IMR-90 (cell line): ENCODE results near the gene ACTR2. TPM values are rescaled to one million over a fixed set of nuclear protein-coding genes. Genes with fewer than 3 reads are reported as not detected.

ENCODE experiments used
- ATAC-seq: fragments of 200-7000 bp; cut with Tn5 transposase; 2 replicates; pipeline ENCODE4 v1.9.1; 2020; ENCODE audit warnings: low read depth, mild to moderate bottlenecking, moderate library complexity
- BruUV-seq: library from RNA; stranded (reverse); fragments of 400-500 nt; replicated peaks from 2 replicates; lab custom pipeline; 2021; lab: Mats Ljungman, UMichigan
- CTCF ChIA-PET: fragments of 300-600 bp; formaldehyde crosslinking; extraction: SDS; loops from one replicate; lab custom pipeline; 2021; ENCODE audit warnings: antibody characterized with exemption; lab: Yijun Ruan, JAX
- POLR2A ChIA-PET: fragments of 300-600 bp; sonication (Branson Sonifier 250); formaldehyde crosslinking; loops from one replicate; lab custom pipeline; 2022; ENCODE audit warnings: antibody characterized with exemption; ENCODE audit not compliant: unreplicated experiment; lab: Charles Lee
- DNase-seq: peaks from one replicate; pipeline ENCODE4 v3.0.0; 2013
- H2AFZ ChIP-seq: replicated peaks from 2 replicates; pipeline ENCODE3; 2013; ENCODE audit warnings: low read length, mild to moderate bottlenecking; ENCODE audit not compliant: poor library complexity
- H2AK5ac ChIP-seq: 2 replicates; pipeline ENCODE4 v1.6.1; 2013; ENCODE audit warnings: low read depth, low read length, inconsistent platforms
- H2AK9ac ChIP-seq: replicated peaks from 2 replicates; pipeline ENCODE3; 2013; ENCODE audit warnings: mild to moderate bottlenecking, low read depth, low read length, moderate library complexity; ENCODE audit not compliant: poor library complexity
- H2BK120ac ChIP-seq: 2 replicates; pipeline ENCODE4 v1.6.1; 2013; ENCODE audit warnings: low read depth, low read length, inconsistent platforms
- H2BK15ac ChIP-seq: 3 replicates; pipeline ENCODE4 v1.6.1; 2013; ENCODE audit warnings: low read depth, low read length, inconsistent platforms
- H2BK20ac ChIP-seq: 2 replicates; pipeline ENCODE4 v1.6.1; 2013; ENCODE audit warnings: low read depth, mild to moderate bottlenecking, inconsistent platforms, low read length, moderate library complexity
- H2BK5ac ChIP-seq: 2 replicates; pipeline ENCODE4 v1.6.1; 2013; ENCODE audit warnings: mild to moderate bottlenecking, low read depth, low read length, inconsistent platforms; ENCODE audit not compliant: poor library complexity, severe bottlenecking
- H3K14ac ChIP-seq: replicated peaks from 2 replicates; pipeline ENCODE4 v1.6.1; 2013; ENCODE audit warnings: low read depth, low read length, inconsistent platforms
- H3K18ac ChIP-seq: 2 replicates; pipeline ENCODE4 v1.6.1; 2013; ENCODE audit warnings: low read depth, low read length, control low read depth
- H3K23ac ChIP-seq: 2 replicates; pipeline ENCODE4 v1.6.1; 2013; ENCODE audit warnings: low read depth, low read length, inconsistent platforms
- H3K27ac ChIP-seq: 2 replicates; pipeline ENCODE4 v1.5.1; 2013; ENCODE audit warnings: mild to moderate bottlenecking, control low read depth, low read length; ENCODE audit not compliant: insufficient read depth
- H3K27me3 ChIP-seq: 2 replicates; pipeline ENCODE4 v1.6.1; 2013; ENCODE audit warnings: low read length; ENCODE audit not compliant: control insufficient read depth, insufficient read depth
- H3K36me3 ChIP-seq: 2 replicates; pipeline ENCODE4 v1.6.1; 2013; ENCODE audit warnings: low read length, mixed read lengths; ENCODE audit not compliant: control insufficient read depth, insufficient read depth
- H3K4ac ChIP-seq: 2 replicates; pipeline ENCODE4 v1.6.1; 2013; ENCODE audit warnings: low read depth, low read length, inconsistent platforms
- H3K4me1 ChIP-seq: 2 replicates; pipeline ENCODE4 v1.6.1; 2013; ENCODE audit warnings: low read length, mixed read lengths; ENCODE audit not compliant: control insufficient read depth, insufficient read depth
- H3K4me2 ChIP-seq: 2 replicates; pipeline ENCODE4 v1.6.1; 2013; ENCODE audit warnings: low read depth, mild to moderate bottlenecking, control low read depth, low read length, moderate library complexity
- H3K4me3 ChIP-seq: 2 replicates; pipeline ENCODE4 v1.5.1; 2013; ENCODE audit warnings: low read depth, mild to moderate bottlenecking, control low read depth, low read length, moderate library complexity; ENCODE audit not compliant: insufficient read depth
- H3K56ac ChIP-seq: 2 replicates; pipeline ENCODE4 v1.6.1; 2013; ENCODE audit warnings: low read length, inconsistent platforms; ENCODE audit not compliant: insufficient read depth; ENCODE audit errors: extremely low read depth
- H3K79me1 ChIP-seq, 2 experiments: 2 replicates each; pipeline ENCODE4 v1.6.1; 2013; ENCODE audit warnings: low read length in 2 of 2, inconsistent platforms in 1 of 2, low read depth in 1 of 2
- H3K9ac ChIP-seq: 2 replicates; pipeline ENCODE4 v1.6.1; 2013; ENCODE audit warnings: low read depth, low read length, control low read depth
- H3K9me1 ChIP-seq: 2 replicates; pipeline ENCODE4 v1.6.1; 2013; ENCODE audit warnings: low read length, inconsistent platforms; ENCODE audit not compliant: insufficient read depth
- H3K9me3 ChIP-seq: 2 replicates; pipeline ENCODE4 v1.6.1; 2013; ENCODE audit warnings: low read length; ENCODE audit not compliant: control insufficient read depth, insufficient read depth
- H4K20me1 ChIP-seq: 2 replicates; pipeline ENCODE4 v1.6.1; 2013; ENCODE audit warnings: low read length, inconsistent platforms; ENCODE audit not compliant: insufficient read depth
- H4K5ac ChIP-seq: 2 replicates; pipeline ENCODE4 v1.6.1; 2013; ENCODE audit warnings: mild to moderate bottlenecking, low read depth, low read length, control low read depth
- H4K8ac ChIP-seq, 2 experiments: 2 replicates each; pipeline ENCODE4 v1.6.1; 2013; ENCODE audit warnings: low read depth in 2 of 2, low read length in 2 of 2, control low read depth in 1 of 2, inconsistent platforms in 1 of 2
- H4K91ac ChIP-seq: 2 replicates; pipeline ENCODE4 v1.6.1; 2013; ENCODE audit warnings: low read depth, low read length, inconsistent platforms; ENCODE audit not compliant: insufficient read depth
- BHLHE40 ChIP-seq: fragments of 150-350 bp; IDR thresholded peaks from 2 replicates; pipeline ENCODE4 v1.6.1; 2016; ENCODE audit warnings: mild to moderate bottlenecking, low read depth, low read length
- CEBPB ChIP-seq: IDR thresholded peaks from 2 replicates; pipeline ENCODE4 v1.6.1; 2012; ENCODE audit warnings: low read depth, low read length, improper control_type of control experiment
- CHD1 ChIP-seq: IDR thresholded peaks from 2 replicates; pipeline ENCODE4 v1.6.1; 2012; ENCODE audit warnings: low read depth, low read length, improper control_type of control experiment
- FOS ChIP-seq: fragments of 150-350 bp; IDR thresholded peaks from 2 replicates; pipeline ENCODE4 v1.6.1; 2016; ENCODE audit warnings: low read depth, low read length
- MAFK ChIP-seq: IDR thresholded peaks from 2 replicates; pipeline ENCODE4 v1.6.1; 2012; ENCODE audit warnings: low read depth, low read length, improper control_type of control experiment
- MAZ ChIP-seq: IDR thresholded peaks from 2 replicates; pipeline ENCODE4 v1.6.1; 2012; ENCODE audit warnings: low read depth, mild to moderate bottlenecking, low read length, improper control_type of control experiment, moderate library complexity, borderline replicate concordance
- MXI1 ChIP-seq: IDR thresholded peaks from 2 replicates; pipeline ENCODE4 v1.6.1; 2012; ENCODE audit warnings: low read depth, mild to moderate bottlenecking, low read length, moderate library complexity, borderline replicate concordance
- NFE2L2 ChIP-seq: fragments of 150-350 bp; IDR thresholded peaks from 2 replicates; pipeline ENCODE4 v1.6.1; 2016; ENCODE audit warnings: low read depth, mild to moderate bottlenecking, low read length
- POLR2A ChIP-seq: IDR thresholded peaks from 2 replicates; pipeline ENCODE4 v1.6.1; 2012; ENCODE audit warnings: mild to moderate bottlenecking, low read depth, low read length
- RAD21 ChIP-seq: IDR thresholded peaks from 2 replicates; pipeline ENCODE4 v1.6.1; 2012; ENCODE audit warnings: low read length, improper control_type of control experiment
- RCOR1 ChIP-seq: IDR thresholded peaks from 2 replicates; pipeline ENCODE4 v1.6.1; 2012; ENCODE audit warnings: mild to moderate bottlenecking, low read length, improper control_type of control experiment; ENCODE audit not compliant: insufficient replicate concordance
- RFX5 ChIP-seq: IDR thresholded peaks from 2 replicates; pipeline ENCODE4 v1.8.0; 2012; ENCODE audit warnings: low read depth, mild to moderate bottlenecking, low read length, moderate library complexity
- SMC3 ChIP-seq: fragments of 150-350 bp; IDR thresholded peaks from 2 replicates; pipeline ENCODE4 v1.6.1; 2016; ENCODE audit warnings: low read depth, mild to moderate bottlenecking, antibody characterized with exemption, low read length, moderate library complexity
- WGBS, 2 experiments: methylation state at CpG; one replicate each; pipeline versions ENCODE4 v1.1.5 to v1.1.7; 2013; ENCODE audit warnings: missing lambda C conversion rate in 2 of 2; ENCODE audit not compliant: insufficient read length in 1 of 2; ENCODE audit errors: extremely low coverage in 2 of 2; 5-methylcytosine and 5-hydroxymethylcytosine counted together
- dilution Hi-C: fragments of 300-500 bp; cut with HindIII; formaldehyde crosslinking; loops from one replicate; pipeline ENCODE4 v1.14.3; 2018; ENCODE audit warnings: low sequenced_read_pairs; ENCODE audit not compliant: unreplicated experiment
- in situ Hi-C: fragments of 300-500 bp; cut with MboI; formaldehyde crosslinking; loops from 3 replicates; pipeline ENCODE4 v1.14.3; 2019; ENCODE audit warnings: low sequenced_read_pairs, inconsistent platforms, mixed read lengths
- intact Hi-C: fragments of 100-400 bp; cut with micrococcal nuclease; formaldehyde crosslinking; loops from 2 replicates; pipeline ENCODE4 v1.10.0; 2022
- polyA plus RNA-seq, 3 experiments: library from polyadenylated mRNA; depleted of rRNA; stranded (reverse); fragments of >200 nt; gene quantifications; 2 replicates each; pipeline ENCODE4 v1.2.3, GENCODE V29; 2012; ENCODE audit warnings: low replicate concordance in 1 of 3
- total RNA-seq: library from RNA; depleted of rRNA; stranded (reverse); fragments of >200 nt; gene quantifications from 2 replicates; pipeline ENCODE4 v1.2.3, GENCODE V29; 2012
- TF ChIP-seq, protein P1 (sequence below): conservative IDR thresholded peaks from 2 replicates; pipeline ENCODE4 v1.5.1; 2012; ENCODE audit warnings: mild to moderate bottlenecking, low read depth, low read length, improper control_type of control experiment
- TF ChIP-seq, protein P2 (sequence below): fragments of 150-350 bp; IDR thresholded peaks from 2 replicates; pipeline ENCODE4 v1.6.1; 2016; ENCODE audit warnings: low read depth, mild to moderate bottlenecking, low read length, moderate library complexity, borderline replicate concordance
- TF ChIP-seq, protein P3 (sequence below): fragments of 150-350 bp; IDR thresholded peaks from 2 replicates; pipeline ENCODE4 v1.6.1; 2017; ENCODE audit warnings: mild to moderate bottlenecking, antibody characterized with exemption, low read length, low read depth

Gene ACTR2
- total and polyA plus RNA-seq, 2 of the 4 experiments (the other 2 are of a cell fraction) = 141 to 205 TPM

DNA sequence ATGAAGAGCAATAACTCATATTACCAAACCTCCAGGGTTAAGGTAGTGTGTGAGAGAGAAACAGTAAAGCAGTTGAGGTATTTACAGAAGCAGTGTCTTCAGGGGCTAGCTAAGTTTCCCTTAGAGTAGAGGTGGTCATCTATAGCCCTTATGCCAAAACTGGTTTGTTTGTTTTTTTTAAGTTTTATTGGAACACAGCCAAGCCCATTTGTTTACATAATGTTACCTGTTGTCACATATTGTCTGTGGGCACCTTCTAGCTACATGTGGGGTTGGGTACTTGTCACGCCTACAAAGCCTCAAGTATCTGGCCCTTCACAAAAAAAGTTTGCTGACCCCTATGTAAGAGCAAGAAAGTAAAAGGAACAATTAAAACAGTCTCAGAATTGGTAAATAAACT, 39.4 kb downstream of the ACTR2 start:
- no peak for TF ChIP-seq POLR2A
- no peak for TF ChIP-seq RCOR1
- TF ChIP-seq, protein P1, sequence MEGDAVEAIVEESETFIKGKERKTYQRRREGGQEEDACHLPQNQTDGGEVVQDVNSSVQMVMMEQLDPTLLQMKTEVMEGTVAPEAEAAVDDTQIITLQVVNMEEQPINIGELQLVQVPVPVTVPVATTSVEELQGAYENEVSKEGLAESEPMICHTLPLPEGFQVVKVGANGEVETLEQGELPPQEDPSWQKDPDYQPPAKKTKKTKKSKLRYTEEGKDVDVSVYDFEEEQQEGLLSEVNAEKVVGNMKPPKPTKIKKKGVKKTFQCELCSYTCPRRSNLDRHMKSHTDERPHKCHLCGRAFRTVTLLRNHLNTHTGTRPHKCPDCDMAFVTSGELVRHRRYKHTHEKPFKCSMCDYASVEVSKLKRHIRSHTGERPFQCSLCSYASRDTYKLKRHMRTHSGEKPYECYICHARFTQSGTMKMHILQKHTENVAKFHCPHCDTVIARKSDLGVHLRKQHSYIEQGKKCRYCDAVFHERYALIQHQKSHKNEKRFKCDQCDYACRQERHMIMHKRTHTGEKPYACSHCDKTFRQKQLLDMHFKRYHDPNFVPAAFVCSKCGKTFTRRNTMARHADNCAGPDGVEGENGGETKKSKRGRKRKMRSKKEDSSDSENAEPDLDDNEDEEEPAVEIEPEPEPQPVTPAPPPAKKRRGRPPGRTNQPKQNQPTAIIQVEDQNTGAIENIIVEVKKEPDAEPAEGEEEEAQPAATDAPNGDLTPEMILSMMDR = no peak
- TF ChIP-seq, protein P2, sequence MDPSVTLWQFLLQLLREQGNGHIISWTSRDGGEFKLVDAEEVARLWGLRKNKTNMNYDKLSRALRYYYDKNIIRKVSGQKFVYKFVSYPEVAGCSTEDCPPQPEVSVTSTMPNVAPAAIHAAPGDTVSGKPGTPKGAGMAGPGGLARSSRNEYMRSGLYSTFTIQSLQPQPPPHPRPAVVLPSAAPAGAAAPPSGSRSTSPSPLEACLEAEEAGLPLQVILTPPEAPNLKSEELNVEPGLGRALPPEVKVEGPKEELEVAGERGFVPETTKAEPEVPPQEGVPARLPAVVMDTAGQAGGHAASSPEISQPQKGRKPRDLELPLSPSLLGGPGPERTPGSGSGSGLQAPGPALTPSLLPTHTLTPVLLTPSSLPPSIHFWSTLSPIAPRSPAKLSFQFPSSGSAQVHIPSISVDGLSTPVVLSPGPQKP = no peak
- TF ChIP-seq RAD21 = no peak
- no peak for TF ChIP-seq SMC3
- no peak for TF ChIP-seq CEBPB
- TF ChIP-seq RFX5 = no peak
- no peak for TF ChIP-seq MAZ
- TF ChIP-seq, protein P3, sequence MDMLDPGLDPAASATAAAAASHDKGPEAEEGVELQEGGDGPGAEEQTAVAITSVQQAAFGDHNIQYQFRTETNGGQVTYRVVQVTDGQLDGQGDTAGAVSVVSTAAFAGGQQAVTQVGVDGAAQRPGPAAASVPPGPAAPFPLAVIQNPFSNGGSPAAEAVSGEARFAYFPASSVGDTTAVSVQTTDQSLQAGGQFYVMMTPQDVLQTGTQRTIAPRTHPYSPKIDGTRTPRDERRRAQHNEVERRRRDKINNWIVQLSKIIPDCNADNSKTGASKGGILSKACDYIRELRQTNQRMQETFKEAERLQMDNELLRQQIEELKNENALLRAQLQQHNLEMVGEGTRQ = no peak
- TF ChIP-seq MAFK = no peak
- no peak for TF ChIP-seq MXI1
- TF ChIP-seq CHD1 = no peak
- no peak for TF ChIP-seq BHLHE40
- no peak for TF ChIP-seq NFE2L2
- no peak for TF ChIP-seq FOS
- no peak overlapping the region for H3K9ac ChIP-seq
- H3K36me3 ChIP-seq = peaks cover 26% of the 10 kb centered on the region

More for the DNA sequence above, 39.4 kb downstream of the ACTR2 start:
- DNase-seq (no peak), ATAC-seq (no peak)
- no peak overlapping the region for H2BK120ac ChIP-seq
- ChIA-PET CTCF (interaction anchor here (2.5 kb wide), 1 partner anchor 307 kb away, joined by 5 read pairs; no protein-coding TSS in a partner anchor), POLR2A (no interaction called here)
- no peak overlapping the region for H4K91ac ChIP-seq
- no peak overlapping the region for H4K8ac ChIP-seq
- no peaks in the 10 kb centered on the region for H3K27me3 ChIP-seq
- H3K14ac ChIP-seq = no peak overlapping the region
- BruUV-seq = no TSS peak
- H3K79me1 ChIP-seq = peaks cover 21 to 50% of the 10 kb centered on the region in 2 experiments
- dilution Hi-C loops (no loop called here), intact Hi-C loops (no loop called here), in situ Hi-C loops (loop anchor here (5.0 kb wide), 2 partner anchors 160 to 280 kb away; no protein-coding TSS in a partner anchor)
- no peaks in the 10 kb centered on the region for H3K9me3 ChIP-seq
- peaks cover 46% of the 10 kb centered on the region for H4K20me1 ChIP-seq
- WGBS, 2 experiments = no CpG with 5 or more reads among the region's 1 CpG
- H4K5ac ChIP-seq = no peak overlapping the region
- H3K18ac ChIP-seq = no peak overlapping the region
- H2BK5ac ChIP-seq = peak overlapping the region; percentile 50
- no peak overlapping the region for H2AK9ac ChIP-seq
- no peak overlapping the region for H3K23ac ChIP-seq
- H3K9me1 ChIP-seq = peaks cover 6% of the 10 kb centered on the region; the same call in 1 of the 2 replicates
- no peak overlapping the region for H2AK5ac ChIP-seq
- H2AFZ ChIP-seq = no peak overlapping the region
- H2BK20ac ChIP-seq = no peak overlapping the region
- no peak overlapping the region for H3K4me3 ChIP-seq
- peaks cover 8% of the 10 kb centered on the region for H3K4me1 ChIP-seq
- H3K4me2 ChIP-seq = no peak overlapping the region
- H2BK15ac ChIP-seq = no peak overlapping the region
- no peak overlapping the region for H3K4ac ChIP-seq
- H3K56ac ChIP-seq = no peak overlapping the region
- H3K27ac ChIP-seq = no peak overlapping the region
